Fibroblast of pulmonary artery (primary cell): Measurements from ENCODE around the gene MAP1S.
A peak's percentile ranks its signal among the peaks of the same experiment; 100 is the strongest.

Experiments used
- DNase-seq: peaks from one replicate; pipeline ENCODE4 v3.0.0-alpha.2; 2010; ENCODE audit warnings: low read depth
- H3K4me3 ChIP-seq: replicated peaks from 2 replicates; pipeline ENCODE4 v1.5.1; 2011; ENCODE audit warnings: low read depth, mild to moderate bottlenecking, control low read depth, low read length, moderate library complexity
- TF ChIP-seq, protein P1 (sequence below): IDR thresholded peaks from 2 replicates; pipeline ENCODE4 v1.5.1; 2011; ENCODE audit warnings: mild to moderate bottlenecking, control low read depth, low read length, inconsistent platforms; ENCODE audit errors: missing control alignments

The MAP1S gene

GRCh38 chr19:17743874-17744580, 24.7 kb downstream of the MAP1S start:
- no peak overlapping the region for H3K4me3 ChIP-seq
- TF ChIP-seq, protein P1, sequence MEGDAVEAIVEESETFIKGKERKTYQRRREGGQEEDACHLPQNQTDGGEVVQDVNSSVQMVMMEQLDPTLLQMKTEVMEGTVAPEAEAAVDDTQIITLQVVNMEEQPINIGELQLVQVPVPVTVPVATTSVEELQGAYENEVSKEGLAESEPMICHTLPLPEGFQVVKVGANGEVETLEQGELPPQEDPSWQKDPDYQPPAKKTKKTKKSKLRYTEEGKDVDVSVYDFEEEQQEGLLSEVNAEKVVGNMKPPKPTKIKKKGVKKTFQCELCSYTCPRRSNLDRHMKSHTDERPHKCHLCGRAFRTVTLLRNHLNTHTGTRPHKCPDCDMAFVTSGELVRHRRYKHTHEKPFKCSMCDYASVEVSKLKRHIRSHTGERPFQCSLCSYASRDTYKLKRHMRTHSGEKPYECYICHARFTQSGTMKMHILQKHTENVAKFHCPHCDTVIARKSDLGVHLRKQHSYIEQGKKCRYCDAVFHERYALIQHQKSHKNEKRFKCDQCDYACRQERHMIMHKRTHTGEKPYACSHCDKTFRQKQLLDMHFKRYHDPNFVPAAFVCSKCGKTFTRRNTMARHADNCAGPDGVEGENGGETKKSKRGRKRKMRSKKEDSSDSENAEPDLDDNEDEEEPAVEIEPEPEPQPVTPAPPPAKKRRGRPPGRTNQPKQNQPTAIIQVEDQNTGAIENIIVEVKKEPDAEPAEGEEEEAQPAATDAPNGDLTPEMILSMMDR = no peak
- DNase-seq = peak; percentile 76

GRCh38 chr19:17747205-17748098, 28.2 kb downstream of the MAP1S start:
- TF ChIP-seq, protein P1 = no peak
- peak; percentile 94 for DNase-seq
- H3K4me3 ChIP-seq = peak overlapping the region; percentile 45

- TF ChIP-seq, protein P1 = no peak
- H3K4me3 ChIP-seq = no peak overlapping the region
- no peak for DNase-seq
Measured at GRCh38 chr19:17748884-17749638, 29.8 kb downstream of the MAP1S start.

DNA sequence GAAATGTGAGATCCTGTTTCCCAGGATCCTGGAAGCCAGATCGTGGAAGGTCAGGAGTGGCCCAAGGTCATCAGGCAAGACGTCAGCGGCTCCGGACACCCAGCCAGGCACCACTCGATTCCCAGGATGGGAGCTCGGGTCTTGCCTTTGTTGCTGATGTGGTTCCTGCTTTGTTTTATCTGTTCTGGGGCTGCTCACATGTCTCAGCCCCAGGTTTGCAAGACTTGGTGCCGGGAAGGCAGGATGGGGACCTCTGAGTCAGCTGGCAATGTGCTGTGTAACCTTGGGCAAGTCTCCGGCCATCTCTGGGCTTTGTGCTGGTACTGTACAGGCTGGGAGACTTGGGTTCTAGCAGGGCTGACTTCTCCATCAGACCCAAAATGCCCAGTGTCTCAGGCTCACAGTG, 30.6 kb downstream of the MAP1S start:
- no peak overlapping the region for H3K4me3 ChIP-seq
- peak; percentile 29 for DNase-seq
- TF ChIP-seq, protein P1 = no peak

GRCh38 chr19:17751103-17751911, 32.0 kb downstream of the MAP1S start, which contains the start of gene FCHO1:
FCHO1 (plus strand) TSS chr19:17751477; CDS start chr19:17755165, 3,688 bp downstream.
- H3K4me3 ChIP-seq = no peak within 1 kb of the TSS
- TF ChIP-seq, protein P1 = no peak
- no peak for DNase-seq

GRCh38 chr19:17751912-17752273, 32.6 kb downstream of the MAP1S start:
- TF ChIP-seq, protein P1 = no peak
- DNase-seq = no peak
- H3K4me3 ChIP-seq = no peak overlapping the region
